Activated T-cell treated with anti-CD3 and anti-CD28 coated beads for 24 hours (primary cell): ENCODE measurements around the gene FAHD2A.
"Not testable (repeated sequence)": the region's sequence is repeated elsewhere in the genome, so short reads cannot be mapped to it uniquely, and the experiment has no call there.

Source experiments
- DNase-seq: peaks from one replicate; pipeline ENCODE4 v3.0.0-alpha.2; 2020; ENCODE audit warnings: low read depth

FAHD2A gene

DNA sequence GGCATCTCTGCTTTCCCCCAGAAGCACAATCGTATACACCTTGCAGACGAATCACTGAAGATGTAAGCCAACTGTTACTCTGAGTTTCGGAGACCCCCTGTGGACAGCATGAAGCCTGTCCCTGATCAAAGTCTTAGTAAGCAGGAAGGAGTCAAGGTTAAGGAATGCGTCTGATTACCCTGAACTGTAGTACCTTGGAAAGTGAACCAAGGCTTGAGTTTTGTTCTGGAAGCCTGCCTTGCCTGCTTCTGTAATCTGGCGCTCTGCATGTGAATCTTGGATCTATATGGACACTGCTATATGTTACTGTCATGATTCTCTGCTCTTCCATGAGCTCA is 33.3 kb downstream of the FAHD2A start:
- DNase-seq: not testable (repeated sequence)

DNA sequence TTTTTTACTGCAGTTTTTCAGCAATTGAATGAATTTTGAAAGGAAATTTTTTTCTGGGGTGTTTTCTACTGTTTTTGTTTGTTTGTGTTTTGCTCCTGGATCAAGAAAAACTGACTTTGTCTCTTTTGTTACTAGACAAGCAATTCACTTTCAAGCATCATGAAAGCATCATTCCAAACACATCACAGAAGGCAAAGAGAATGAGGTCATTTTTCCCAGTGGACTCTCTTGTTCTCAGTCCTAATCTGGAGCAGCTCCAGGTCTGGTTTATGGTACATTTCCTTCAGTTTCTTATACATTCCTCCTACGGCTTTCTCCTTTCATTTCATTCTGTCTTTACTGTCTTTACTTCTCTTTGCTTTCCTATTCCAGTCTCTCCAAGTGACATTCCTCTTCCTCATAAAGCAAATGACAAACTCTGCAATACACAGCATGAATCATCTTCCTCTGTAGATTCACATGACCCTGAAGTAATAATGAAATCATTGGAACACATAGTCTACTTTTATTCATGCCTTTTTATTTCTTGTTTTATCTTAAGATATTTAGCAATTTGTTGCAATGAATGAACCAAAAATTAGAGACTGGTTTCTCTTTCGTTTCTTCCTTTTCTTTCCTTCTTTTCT is 40.1 kb downstream of the FAHD2A start:
- not testable (repeated sequence) for DNase-seq

DNA sequence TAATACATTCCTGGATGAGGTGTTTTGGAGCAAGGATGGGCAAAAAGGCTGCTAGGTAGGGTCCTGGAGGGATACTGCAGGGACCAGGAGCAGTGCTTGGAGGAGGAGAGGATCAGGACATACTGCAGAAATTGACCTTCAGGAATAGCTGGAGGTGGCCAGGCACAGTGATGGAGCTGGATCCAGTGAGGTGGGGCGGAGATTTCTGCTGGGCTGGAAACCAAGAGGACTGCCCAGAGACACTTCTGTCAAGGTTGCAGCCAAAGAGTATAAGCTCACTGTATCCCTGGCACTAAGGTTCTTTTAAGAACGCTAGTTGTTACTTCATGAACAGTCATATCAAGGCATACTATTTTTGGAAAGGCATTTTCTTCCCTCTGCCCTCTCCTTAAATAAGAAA is 42.8 kb downstream of the FAHD2A start:
- not testable (repeated sequence) for DNase-seq

DNA sequence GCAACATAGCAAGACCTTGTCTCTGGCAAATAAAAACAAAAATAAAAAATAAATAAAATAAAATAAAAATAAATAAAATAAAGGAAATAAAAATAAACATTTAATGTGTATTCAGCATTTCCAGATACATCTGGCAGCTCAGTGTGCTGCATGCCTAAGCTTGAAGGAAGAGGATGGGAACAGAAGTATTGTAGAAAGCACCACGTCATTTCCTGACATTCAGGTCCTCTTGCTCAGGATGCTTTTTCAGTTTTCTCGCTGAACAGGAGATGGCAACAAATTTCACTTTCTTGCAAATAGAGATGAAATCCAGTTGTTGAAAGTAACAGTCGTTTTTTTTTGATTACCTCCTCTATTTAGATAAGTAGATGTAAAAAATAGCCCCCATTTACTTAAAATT is 60.8 kb downstream of the FAHD2A start:
- DNase-seq: not testable (repeated sequence)
